HG02678 (cell line): ENCODE measurements around the gene EPB41L2.
A peak's percentile ranks its signal among the peaks of the same experiment; 100 is the strongest.

ENCODE experiments used
- ATAC-seq: cut with Tn5 transposase; IDR thresholded peaks from one replicate; pipeline ENCODE4 v1.9.1; 2021; ENCODE audit warnings: mild to moderate bottlenecking, moderate library complexity; ENCODE audit not compliant: unreplicated experiment

The EPB41L2 gene

DNA sequence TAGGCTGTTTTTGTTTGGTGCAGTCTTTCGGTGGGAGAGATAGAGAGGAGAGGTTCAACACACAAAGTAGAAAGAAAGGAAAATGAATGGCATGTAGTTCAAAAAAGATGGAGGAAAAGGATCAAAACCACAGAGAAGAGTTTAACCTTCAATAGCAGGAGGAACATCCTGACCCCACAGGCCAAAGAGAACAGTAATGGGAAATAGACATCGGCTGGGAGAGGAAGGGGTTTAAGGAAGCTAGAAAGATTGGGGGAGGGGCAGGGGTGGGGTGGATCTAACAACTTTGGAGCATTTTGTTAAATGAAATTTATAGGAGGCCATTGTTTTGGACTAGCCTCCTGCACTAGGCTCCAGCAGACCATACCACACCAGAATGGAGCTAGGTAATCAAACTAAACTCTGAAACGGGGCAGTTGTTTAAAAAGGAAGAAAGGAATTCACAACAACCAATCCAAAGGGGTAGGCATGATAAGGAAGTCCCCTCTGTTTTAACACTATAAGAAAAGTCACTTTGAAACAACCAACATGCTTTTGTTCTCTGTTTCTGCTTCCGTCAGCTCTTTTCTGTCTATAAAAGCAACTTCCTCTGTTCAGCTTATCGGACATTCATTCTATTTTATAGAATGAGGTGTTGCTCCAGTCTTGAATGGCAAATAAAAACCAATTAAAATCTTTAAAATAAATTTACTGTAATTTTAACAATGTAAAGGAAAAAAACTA, 82.6 kb downstream of the EPB41L2 start:
- no peak for ATAC-seq

DNA sequence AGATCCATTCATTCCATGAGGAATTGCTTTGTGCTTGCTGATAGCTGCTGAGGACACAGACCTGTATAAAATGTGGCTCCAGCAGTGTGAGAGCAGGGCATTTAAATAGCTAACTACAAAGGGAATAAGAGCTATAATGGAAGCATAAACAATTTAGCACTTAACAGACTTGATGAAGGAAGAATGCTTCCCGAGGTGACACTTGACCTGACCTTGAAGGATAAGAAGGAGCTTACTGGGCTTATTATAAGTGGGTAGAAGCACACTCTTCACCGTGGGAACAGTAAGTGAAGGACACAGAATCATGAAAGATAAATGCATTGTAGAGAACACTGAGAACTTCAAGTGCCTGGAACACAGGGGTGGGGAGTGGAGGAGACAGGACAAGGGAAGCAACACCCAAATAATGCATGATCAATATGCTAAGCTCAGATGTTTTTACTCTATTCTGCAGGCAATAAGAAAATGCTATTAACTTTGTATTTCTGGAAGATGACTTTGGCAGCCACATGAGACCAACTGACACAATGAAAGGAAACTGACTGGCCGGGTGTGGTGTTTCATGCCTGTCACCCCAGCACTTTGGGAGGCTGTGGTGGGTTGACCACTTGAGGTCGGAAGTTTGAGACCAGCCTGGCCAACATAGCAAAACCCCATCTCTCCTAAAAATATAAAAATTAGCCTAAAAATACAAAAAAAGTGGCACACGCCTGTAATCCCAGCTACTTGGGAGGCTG, 84.2 kb downstream of the EPB41L2 start:
- no peak for ATAC-seq

DNA sequence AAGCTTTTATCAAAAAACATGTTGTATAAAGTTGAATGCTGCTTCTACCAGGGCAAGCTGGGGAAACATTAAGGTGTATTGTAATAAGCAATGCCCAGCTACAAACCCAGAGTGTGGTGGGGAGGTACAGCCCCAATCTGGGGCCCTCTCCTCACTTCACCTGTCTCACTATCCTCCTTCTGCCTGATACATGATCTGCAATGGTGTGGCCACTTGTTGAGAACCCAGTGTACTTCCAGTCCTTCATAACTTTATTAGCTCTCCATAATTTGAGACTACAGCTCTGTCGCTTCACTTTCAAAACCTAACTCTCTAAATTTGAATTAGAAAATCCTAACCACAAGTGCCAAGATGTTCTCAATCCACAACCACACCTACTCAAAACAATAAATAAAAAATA, 84.9 kb downstream of the EPB41L2 start:
- no peak for ATAC-seq

DNA sequence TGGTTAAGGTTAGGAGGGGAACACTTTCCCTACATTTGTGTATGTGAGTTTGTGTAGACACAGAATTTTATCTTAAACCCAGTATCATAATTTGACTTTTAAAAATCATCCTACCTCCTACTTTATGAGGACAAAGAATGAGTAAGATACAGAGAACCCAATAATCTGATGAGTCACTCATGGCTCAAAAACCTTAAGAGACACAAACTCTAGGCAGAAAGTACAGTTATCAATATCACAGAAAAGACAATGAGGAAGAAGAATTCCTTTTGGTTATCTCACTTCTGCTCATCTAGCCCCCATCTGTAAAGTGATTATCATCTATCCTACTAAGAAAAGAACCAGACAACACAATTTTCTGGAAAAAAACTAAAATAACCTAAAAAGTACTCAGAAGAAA, 87.7 kb downstream of the EPB41L2 start:
- ATAC-seq, result no peak

DNA sequence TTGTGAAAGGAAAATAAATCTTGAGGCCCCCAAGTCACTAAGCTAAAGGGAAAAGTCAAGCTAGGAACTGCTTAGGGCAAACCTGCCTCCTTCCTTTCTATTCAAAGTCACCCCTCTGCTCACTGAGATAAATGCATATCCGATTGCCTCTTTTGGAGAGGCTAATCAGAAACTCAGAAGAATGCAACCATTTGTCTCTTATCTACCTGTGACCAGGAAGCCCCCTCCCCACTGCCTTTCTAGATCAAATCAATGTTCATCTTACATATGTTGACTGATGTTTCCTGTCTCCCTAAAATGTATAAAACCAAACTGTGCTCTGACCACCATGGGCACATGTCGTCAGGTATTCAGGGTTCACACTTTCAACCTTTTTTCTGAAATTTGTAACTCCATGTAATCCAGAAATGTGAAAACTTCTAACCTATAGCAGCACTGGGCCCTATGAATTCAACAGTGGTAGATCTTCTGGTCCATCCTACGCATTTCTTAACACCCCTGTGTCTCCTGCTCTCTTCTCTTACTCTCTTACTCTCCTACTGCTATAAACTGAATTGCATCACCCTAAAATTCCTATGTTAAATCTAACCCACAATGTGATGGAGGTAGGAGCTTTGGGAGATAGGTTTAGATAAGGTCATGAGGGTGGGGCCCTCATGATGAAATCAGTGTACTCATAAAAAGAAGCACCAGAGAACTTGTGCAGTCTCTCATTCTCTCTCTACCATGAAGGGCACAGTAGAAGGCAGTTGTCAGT, 89.3 kb downstream of the EPB41L2 start:
- no peak for ATAC-seq

DNA sequence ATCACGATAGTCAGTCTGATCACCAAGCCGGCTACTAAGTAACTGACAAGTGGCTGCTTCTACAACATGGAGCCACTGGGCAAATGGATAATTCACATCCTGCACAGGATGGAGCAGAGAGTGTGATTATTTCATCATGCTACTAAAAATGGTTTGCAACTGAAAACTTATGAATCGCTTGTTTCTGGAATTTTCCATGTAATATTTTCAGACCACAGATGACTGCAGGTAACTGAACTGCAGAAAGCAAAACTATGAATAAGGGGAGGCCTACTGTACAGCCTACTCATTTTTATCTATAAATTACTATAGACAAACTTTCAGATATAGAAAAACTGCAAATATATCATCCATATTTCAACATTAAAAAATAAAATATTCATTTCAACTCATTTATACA, 91.5 kb downstream of the EPB41L2 start:
- no peak for ATAC-seq

DNA sequence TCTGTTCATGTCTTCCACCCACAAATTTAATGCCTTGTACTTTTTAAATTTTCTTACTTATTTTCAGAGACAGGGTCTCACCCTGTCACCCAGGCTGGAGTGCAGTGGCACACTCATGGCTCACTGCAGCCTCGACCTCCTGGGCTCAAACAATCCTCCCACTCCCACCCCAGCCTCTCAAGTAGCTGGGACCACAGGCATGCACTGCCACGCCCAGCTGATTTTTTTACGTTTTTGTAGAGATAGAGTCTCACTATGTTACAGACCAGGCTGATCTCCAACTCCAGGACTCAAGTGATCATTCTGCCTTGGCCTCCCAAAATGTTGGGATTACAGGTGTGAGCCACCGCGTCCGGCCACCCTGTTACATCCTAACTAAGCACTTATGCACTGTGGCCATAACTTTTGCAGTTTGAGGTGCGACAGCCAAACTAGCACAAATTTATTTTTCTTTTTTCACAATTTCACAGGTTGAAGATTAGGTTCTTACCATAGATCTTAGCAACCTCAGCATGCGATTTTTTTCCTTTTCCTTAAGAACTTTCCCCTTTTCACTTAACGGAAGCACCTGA, 92.1 kb downstream of the EPB41L2 start:
- no peak for ATAC-seq

DNA sequence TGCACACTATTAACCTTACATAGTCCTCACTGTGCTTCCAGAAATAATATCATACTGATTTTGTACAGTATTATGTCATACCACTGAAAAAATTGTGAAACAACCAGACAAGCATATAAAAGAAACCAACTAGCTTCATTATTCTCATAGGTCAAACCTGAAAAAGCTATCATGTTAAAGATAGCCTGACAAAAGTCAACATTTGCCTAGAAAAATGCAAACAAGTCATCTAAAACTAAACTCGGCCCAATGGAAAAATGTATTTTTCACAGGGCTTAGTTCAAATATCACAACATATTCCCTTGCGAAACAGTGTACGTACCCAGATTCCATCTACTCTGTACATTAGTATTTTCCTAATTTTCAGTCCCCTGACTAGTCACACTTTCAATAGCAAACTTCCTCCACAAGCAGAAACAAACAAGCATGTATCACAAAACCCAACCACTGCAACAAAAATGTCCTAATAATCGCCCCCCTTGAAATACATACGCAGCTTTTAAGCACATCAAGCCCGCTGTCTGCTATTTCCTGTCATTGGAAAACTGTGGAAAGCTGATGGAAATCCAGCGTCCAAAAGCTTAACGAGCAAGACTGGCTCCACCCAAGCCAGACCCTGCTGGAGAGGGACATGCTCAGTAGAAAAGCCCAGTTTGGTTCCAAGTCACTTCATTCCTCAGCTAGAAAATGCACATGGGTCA, 93.1 kb downstream of the EPB41L2 start:
- no peak for ATAC-seq

DNA sequence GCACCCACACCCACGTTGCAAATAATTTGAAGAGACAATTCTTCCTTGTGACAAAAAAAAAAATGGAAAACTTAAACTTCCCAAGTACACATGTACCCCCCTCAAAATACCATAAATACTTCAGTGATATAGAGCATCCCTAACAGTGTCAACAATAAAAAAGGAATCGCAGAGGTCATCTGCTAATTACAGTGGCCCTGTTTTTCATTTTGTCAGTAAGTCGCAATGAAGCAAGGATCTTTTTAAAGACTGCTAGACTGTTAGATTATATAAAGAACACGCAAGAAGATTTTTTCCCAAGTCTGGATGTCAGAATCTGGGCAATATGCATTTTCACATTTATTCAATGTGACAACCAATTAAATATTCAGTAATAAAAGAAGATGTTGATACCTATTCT, 93.9 kb downstream of the EPB41L2 start:
- no peak for ATAC-seq

DNA sequence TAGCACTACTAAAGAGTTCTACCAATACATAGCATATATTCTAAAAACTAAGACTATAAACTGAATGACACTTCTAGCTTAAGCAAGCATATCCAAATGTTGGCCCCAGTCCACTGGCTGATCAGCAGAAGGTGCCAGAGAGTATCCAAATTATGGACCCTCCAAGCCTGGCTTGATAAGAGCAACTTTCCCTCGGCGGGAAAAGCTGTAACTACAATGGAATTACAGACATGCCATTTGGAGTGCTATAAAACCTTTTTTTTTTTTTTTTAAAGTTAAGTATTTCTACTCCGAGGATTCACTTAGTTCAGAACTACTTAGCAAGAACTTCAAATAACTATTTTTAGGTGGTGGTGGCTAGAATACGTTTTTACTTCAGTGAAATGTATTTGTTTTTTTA, 94.6 kb downstream of the EPB41L2 start:
- no peak for ATAC-seq

DNA sequence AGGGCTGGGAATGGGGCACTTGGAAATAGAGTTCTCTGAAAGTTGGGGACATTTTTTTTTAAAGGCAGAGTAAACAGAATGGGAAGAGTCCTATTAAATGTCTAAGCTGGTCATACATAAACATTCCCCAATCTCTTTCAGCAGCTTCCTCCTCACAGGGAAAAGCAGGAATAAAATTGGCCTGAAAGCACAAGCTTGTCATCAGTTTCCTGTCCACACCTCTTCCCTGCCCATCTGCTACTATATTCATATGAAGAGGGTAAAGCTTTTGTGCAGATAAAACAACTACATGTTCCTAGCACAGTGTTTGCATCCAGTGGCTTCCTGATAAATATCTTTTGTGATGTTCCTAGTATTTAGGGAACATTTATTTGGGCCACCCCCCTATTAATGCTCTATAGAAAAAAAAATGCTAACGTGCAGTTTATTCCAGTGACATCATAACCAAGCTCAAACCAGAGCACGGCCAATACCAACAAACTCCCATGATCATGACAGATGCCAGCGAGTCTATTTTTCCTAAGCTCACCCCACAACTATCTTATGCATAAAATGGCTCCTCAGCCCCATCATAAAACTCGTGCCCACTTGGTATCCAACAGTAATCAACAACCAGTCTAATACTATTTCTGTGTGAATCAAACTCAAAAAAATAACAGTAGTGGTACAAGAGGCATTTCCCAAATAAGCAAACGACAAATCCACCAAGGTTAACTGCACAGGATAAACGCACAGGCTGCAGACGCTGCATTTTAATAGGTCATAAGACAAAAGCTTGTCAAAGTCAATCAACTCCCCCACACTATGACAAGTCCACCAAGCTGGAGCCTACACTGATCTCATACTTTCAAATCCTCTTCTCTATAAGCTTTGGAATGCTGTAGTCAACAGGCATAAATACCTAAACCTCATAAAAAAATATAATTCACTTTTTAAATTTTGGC, 95.3 kb downstream of the EPB41L2 start:
- no peak for ATAC-seq

DNA sequence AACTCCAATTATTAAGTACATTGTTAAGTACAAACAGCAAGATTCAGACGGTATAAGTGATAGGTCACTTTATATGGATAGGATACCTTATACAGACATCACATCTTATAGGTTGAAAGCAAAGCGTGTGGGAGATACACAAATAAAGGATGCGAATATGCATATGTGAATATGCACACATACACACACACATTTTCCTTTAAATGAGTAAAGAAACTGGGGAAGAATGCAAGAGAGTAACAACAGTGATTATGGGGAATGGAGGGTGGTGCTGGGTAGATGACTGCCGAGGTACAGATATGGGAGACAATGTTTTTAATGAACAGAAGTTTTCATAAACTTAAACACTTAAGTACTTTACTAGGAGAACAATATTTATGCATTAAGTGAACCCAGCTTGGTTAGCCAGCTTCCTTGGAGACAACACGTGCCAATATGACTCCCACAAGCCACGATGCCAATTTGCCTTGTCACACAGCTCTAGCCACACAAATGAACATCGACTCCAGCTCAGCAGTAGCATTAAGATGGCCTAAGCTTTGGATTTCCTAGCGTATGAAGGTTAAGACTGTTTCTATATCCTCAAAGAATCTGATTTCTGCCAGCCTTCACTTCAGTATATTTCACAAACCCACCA, 96.6 kb downstream of the EPB41L2 start:
- ATAC-seq, result no peak

DNA sequence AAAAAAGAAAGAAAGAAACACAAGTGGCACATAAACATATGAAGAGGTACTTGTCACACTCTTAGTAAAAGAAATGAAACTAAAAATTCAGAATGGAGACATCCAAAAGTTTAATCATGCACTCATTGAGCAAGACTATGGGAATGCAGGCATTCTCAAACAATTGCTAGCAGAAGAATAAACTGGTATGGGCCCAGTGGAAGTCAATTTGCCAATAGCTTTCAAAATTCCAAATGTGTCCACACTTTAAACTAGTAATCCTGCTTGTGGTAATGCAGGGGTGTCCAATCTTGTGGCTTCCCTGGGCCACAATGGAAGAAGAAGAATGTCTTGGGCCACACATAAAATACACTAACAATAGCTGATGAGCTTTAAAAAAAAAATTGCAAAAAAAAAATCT, 97.4 kb downstream of the EPB41L2 start:
- ATAC-seq, result no peak

DNA sequence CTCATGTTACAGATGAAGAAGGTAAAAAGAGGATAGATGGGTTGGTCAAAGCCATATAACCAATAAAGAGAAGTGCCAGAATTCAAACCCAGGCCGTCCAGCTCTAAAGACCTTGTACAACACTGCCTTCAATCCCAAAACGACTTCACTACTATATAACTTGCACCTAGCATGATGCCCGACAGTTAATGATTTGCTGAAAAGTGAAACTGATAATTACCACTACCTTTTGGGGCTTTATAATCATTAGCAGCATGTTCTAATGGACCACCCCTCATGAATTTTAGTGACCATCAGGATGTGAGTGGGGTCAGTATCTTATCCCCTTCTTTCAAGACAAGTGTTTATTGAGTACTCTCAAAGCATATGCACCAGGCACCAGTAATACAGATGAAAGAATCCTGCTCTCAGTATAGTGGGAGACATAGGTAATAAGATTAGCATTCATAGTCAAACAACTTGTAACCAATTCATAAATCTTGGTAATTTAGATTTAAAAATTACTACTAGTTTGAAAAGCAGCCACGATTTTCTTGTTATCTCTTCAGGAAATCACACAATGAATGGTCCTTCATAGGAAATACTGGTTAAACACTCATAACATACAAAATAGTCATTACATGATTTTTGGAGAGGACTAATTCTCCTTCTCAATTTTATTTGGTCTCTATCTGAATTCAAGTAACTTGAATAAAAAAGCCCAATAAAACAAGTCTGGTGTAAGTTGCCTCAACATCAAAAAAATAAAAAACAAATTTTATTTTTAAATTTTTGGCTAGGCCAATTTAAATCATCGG, 98.0 kb downstream of the EPB41L2 start:
- ATAC-seq, result peak; percentile 57

DNA sequence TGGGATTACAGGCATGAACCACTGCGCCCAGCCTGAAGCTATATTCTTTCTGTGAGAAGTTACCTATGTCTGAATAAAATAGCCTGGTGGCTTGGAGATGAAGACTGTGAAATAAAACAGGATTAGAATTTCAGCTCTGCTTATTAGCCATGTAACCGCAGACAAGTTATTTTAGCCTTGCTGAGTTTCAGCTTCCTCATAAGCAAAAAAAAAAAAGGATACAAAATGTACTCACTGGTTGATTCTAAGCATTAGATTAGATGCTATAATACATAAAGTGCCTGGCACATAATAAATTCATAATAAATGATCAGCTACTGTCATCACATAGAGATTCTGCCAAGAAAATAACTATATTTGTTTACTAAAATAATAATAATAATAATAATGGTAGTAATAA, 98.8 kb downstream of the EPB41L2 start:
- ATAC-seq, result peak; percentile 28

DNA sequence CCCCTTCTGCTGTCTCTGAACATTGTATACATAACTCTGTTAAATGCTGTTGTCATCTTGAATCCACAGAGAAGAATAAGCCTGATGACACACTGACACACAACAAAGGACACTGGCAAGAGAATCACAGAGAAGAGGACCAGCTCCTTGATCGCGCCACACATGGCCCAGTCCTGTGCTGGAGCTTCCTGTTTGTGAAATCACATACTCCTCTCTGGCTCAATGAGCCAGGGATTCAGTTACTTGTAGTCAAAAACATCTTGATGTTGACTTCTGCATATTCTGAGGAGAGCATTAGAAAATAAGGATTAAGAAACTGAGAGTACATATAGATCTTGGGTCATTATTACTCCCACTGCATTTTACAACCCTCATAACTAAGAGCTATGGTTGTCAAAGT, 100.1 kb downstream of the EPB41L2 start:
- no peak for ATAC-seq

DNA sequence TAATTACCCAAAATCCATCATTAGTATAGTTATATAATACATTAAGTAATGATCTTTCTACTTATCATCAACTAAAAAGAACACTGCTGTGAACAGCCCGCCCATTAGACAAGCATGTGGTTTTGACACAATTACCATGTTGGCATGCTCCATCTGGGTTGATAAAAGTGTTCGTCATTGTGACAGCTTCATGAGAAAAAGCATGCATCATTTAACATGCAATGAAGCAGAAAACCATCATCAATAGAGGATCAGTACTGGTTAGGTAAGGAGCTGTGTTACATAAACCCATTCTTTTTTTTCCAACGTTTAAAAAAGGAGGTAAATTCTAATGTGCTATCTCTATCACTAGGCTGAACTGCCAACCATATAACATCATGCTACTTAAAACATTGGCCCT, 101.9 kb downstream of the EPB41L2 start:
- no peak for ATAC-seq

DNA sequence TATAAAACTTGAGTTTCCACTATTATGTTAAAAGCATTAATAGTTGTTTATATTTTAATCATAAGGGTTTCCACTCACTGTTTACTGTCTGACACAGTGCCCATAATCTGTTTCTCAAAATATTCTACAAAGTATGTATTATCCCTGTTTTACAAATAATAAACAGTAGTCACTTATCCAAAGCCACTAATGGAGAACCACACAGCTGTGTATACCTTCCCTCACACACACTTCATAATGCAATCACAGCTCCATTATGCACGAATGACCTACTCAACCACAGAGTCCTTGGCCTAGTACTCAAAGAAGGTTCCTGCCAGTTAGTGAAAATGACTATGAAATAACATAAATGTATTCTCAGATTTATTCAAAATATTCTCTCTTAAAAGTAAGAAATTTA, 103.1 kb downstream of the EPB41L2 start:
- ATAC-seq, result no peak

DNA sequence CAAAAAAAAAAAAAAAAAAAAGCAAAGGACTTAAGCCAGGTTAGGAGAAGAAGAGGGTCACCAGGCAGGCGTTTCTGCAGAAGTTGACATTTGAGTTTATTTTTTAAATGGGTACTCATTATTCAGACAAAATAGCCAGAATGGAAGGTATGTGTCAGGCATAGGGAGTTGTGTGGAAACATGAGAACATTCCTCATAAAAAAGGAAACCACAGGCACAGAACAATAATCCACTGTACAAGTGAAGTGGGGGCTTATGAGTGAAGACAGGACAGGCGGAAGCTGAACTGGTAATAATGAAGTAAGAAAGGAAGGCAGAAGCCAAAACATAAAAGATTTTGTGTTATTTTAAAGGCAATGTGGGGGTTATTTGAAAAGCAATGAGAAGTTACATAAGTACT, 104.6 kb downstream of the EPB41L2 start:
- no peak for ATAC-seq
